K562 (cell line): ENCODE measurements around the gene KLK1. TPM values are rescaled to one million over a fixed set of nuclear protein-coding genes. Genes with fewer than 3 reads are reported as not detected.

ENCODE experiments used
- BCOR ChIP-seq: fragments of 450-650 bp; IDR thresholded peaks from 2 replicates; pipeline ENCODE4 v1.6.1; 2016
- HCFC1 ChIP-seq: IDR thresholded peaks from 2 replicates; pipeline ENCODE4 v1.6.1; 2012; ENCODE audit warnings: low read depth, low read length, improper control_type of control experiment
- HNRNPUL1 ChIP-seq: fragments of 200-400 bp; formaldehyde crosslinking; IDR thresholded peaks from 2 replicates; pipeline ENCODE4 v1.6.1; 2017; ENCODE audit warnings: low read length
- KLF16 ChIP-seq: IDR thresholded peaks from 2 replicates; pipeline ENCODE4 v1.6.1; 2016; ENCODE audit warnings: antibody characterized with exemption
- NUFIP1 ChIP-seq: fragments of 450-650 bp; IDR thresholded peaks from 2 replicates; pipeline ENCODE4 v1.6.1; 2018; ENCODE audit not compliant: partially characterized antibody
- PRPF4 ChIP-seq: fragments of 200-400 bp; formaldehyde crosslinking; IDR thresholded peaks from one replicate; pipeline ENCODE4 v1.6.1; 2017; ENCODE audit warnings: low read length, low read depth, mild to moderate bottlenecking; ENCODE audit not compliant: insufficient read depth, poor library complexity, severe bottlenecking
- RREB1 ChIP-seq: fragments of 250-450 bp; sonication (Bioruptor Pico); IDR thresholded peaks from 2 replicates; pipeline ENCODE4 v1.4.0; 2020
- TOE1 ChIP-seq, 2 experiments: fragments of 450-650 bp in 1 of 2; sonication (generic) in 1 of 2; formaldehyde crosslinking in 1 of 2; IDR thresholded peaks; 2 replicates each; pipeline versions ENCODE4 v1.7.1 to v1.8.0; 2016 to 2022; ENCODE audit warnings: borderline replicate concordance in 2 of 2, mild to moderate bottlenecking in 2 of 2, antibody characterized with exemption in 1 of 2, inconsistent platforms in 1 of 2, low read depth in 1 of 2, missing genetic modification reagents in 1 of 2, moderate library complexity in 1 of 2
- ZBTB12 ChIP-seq: fragments of 250-450 bp; sonication (Bioruptor Pico); IDR thresholded peaks from 2 replicates; pipeline ENCODE4 v1.4.0; 2020
- ZNF431 ChIP-seq: sonication (generic); formaldehyde crosslinking; IDR thresholded peaks from 2 replicates; pipeline ENCODE4 v1.8.0; 2022; ENCODE audit warnings: mild to moderate bottlenecking, missing genetic modification reagents
- polyA plus RNA-seq, 8 experiments: library from polyadenylated mRNA; depleted of rRNA in 4 of 8; stranded (reverse) in 5 of 8; unstranded in 3 of 8; fragments of >200 nt; fragmentation: Nextera tagmentation in 2 of 8; fragmentation: Illumina TruSeq in 1 of 8; extraction: Ambion mirVana in 2 of 8; extraction: Trizol in 1 of 8; gene quantifications; 2 replicates each; pipeline versions ENCODE4 v1.2.1 to v1.2.3, GENCODE V29; 2011 to 2014; ENCODE audit warnings: inconsistent platforms in 1 of 8, missing spikeins in 1 of 8
- total RNA-seq, 7 experiments: library from RNA; depleted of rRNA in 6 of 7; stranded (reverse); fragments of >200 nt in 6 of 7; fragmentation: Illumina TruSeq in 2 of 7; extraction: Trizol in 2 of 7; gene quantifications; 2 replicates each; pipeline versions ENCODE4 v1.2.1 to v1.2.3, GENCODE V29; 2011 to 2021; ENCODE audit warnings: low replicate concordance in 1 of 7
- TF ChIP-seq, protein P1 (sequence below): sonication (generic); formaldehyde crosslinking; IDR thresholded peaks from 2 replicates; pipeline ENCODE4 v1.8.0; 2023; ENCODE audit warnings: mild to moderate bottlenecking, missing genetic modification reagents
- TF ChIP-seq, protein P2 (sequence below): fragments of 200-400 bp; formaldehyde crosslinking; IDR thresholded peaks from 2 replicates; pipeline ENCODE4 v1.6.1; 2017; ENCODE audit warnings: mild to moderate bottlenecking, low read depth, low read length, moderate library complexity
- TF ChIP-seq, protein P3 (sequence below): sonication (generic); formaldehyde crosslinking; IDR thresholded peaks from 2 replicates; pipeline ENCODE4 v1.8.0; 2022; ENCODE audit warnings: mild to moderate bottlenecking, missing genetic modification reagents
- TF ChIP-seq, protein P4 (sequence below): fragments of 250-450 bp; sonication (Bioruptor Pico); IDR thresholded peaks from 2 replicates; pipeline ENCODE4 v1.8.0; 2021; ENCODE audit warnings: moderate library complexity, mild to moderate bottlenecking, inconsistent platforms

Gene KLK1
- total and polyA plus RNA-seq, 9 of the 15 experiments (the other 6 are each of a cell fraction or from before 2014, with no cell fraction given), result 0.87 to 15.4 (median 9.1) TPM

DNA sequence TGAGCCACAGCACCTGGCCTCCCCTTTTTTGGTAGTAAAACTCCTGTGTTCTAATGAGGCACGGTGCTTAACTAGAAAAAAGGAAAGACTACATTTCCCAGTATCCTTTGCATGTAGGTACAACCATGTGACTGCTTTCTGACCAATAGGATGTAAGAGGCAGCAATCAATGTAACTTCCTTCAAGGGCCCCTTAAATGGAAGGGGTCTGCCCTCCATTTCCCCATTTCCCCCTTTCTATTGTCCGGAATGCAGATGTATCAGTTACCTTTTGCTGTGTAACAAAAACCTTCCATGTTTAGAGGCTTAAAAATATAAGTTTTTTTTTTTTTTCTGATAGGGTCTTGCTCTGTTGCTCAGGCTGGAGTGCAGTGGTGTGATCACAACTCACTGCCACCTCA lies 51.1 kb downstream of the KLK1 start (continued):
- TF ChIP-seq, protein P1, sequence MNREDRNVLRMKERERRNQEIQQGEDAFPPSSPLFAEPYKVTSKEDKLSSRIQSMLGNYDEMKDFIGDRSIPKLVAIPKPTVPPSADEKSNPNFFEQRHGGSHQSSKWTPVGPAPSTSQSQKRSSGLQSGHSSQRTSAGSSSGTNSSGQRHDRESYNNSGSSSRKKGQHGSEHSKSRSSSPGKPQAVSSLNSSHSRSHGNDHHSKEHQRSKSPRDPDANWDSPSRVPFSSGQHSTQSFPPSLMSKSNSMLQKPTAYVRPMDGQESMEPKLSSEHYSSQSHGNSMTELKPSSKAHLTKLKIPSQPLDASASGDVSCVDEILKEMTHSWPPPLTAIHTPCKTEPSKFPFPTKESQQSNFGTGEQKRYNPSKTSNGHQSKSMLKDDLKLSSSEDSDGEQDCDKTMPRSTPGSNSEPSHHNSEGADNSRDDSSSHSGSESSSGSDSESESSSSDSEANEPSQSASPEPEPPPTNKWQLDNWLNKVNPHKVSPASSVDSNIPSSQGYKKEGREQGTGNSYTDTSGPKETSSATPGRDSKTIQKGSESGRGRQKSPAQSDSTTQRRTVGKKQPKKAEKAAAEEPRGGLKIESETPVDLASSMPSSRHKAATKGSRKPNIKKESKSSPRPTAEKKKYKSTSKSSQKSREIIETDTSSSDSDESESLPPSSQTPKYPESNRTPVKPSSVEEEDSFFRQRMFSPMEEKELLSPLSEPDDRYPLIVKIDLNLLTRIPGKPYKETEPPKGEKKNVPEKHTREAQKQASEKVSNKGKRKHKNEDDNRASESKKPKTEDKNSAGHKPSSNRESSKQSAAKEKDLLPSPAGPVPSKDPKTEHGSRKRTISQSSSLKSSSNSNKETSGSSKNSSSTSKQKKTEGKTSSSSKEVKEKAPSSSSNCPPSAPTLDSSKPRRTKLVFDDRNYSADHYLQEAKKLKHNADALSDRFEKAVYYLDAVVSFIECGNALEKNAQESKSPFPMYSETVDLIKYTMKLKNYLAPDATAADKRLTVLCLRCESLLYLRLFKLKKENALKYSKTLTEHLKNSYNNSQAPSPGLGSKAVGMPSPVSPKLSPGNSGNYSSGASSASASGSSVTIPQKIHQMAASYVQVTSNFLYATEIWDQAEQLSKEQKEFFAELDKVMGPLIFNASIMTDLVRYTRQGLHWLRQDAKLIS (CRISPR knock-in tag), result no peak
- TF ChIP-seq ZNF431 (CRISPR knock-in tag), result no peak
- TF ChIP-seq, protein P2, sequence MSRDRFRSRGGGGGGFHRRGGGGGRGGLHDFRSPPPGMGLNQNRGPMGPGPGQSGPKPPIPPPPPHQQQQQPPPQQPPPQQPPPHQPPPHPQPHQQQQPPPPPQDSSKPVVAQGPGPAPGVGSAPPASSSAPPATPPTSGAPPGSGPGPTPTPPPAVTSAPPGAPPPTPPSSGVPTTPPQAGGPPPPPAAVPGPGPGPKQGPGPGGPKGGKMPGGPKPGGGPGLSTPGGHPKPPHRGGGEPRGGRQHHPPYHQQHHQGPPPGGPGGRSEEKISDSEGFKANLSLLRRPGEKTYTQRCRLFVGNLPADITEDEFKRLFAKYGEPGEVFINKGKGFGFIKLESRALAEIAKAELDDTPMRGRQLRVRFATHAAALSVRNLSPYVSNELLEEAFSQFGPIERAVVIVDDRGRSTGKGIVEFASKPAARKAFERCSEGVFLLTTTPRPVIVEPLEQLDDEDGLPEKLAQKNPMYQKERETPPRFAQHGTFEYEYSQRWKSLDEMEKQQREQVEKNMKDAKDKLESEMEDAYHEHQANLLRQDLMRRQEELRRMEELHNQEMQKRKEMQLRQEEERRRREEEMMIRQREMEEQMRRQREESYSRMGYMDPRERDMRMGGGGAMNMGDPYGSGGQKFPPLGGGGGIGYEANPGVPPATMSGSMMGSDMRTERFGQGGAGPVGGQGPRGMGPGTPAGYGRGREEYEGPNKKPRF, result no peak
- TF ChIP-seq HNRNPUL1, result no peak
- peak; percentile 58 for TF ChIP-seq BCOR
- TF ChIP-seq, protein P3, sequence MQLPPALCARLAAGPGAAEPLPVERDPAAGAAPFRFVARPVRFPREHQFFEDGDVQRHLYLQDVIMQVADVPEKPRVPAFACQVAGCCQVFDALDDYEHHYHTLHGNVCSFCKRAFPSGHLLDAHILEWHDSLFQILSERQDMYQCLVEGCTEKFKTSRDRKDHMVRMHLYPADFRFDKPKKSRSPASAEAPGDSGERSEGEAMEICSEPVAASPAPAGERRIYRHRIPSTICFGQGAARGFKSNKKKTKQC, result no peak
- TF ChIP-seq ZBTB12 (CRISPR knock-in tag), result no peak
- no peak for TF ChIP-seq PRPF4
- TF ChIP-seq TOE1 (IDR thresholded peaks at IDR 0.05; ENCODE audit: borderline replicate concordance), result peak; percentile 59; the same call in 1 of the 2 replicates
- no peak for TF ChIP-seq TOE1 (CRISPR knock-in tag; IDR thresholded peaks at IDR 0.05; ENCODE audit: borderline replicate concordance, low read depth)
- peak; percentile 88 for TF ChIP-seq HCFC1
- no peak for TF ChIP-seq KLF16
- TF ChIP-seq NUFIP1, result no peak
- no peak for TF ChIP-seq RREB1 (CRISPR knock-in tag)
- TF ChIP-seq, protein P4, sequence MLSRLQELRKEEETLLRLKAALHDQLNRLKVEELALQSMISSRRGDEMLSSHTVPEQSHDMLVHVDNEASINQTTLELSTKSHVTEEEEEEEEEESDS (CRISPR knock-in tag), result no peak
